ENCODE results near the gene ASRGL1. TPM values are rescaled to one million over a fixed set of nuclear protein-coding genes. Genes with fewer than 3 reads are reported as not detected.

Gene ASRGL1
- total and polyA plus RNA-seq, 2 donors (not counting 1 experiment from before 2014, with no cell fraction given) = 0.49 to 1.3 TPM

GRCh38 chr11:62401356-62401755, 64.1 kb downstream of the ASRGL1 start:
- H3K27me3 ChIP-seq (replicated peaks in 1 of 4; ENCODE audit: control extremely low read depth in 1 of 4, control insufficient read depth in 3 of 4, insufficient read depth in 4 of 4, low read length in 3 of 4) = peaks cover 0 to 8% (median 0%) of the 10 kb centered on the region in 4 experiments
- no peak overlapping the region for H3K4me3 ChIP-seq (ENCODE audit: control extremely low read depth in 1 of 5, extremely low read depth in 1 of 5, insufficient read depth in 1 of 5, low read depth in 2 of 5, low read length in 4 of 5)
- intact Hi-C loops (cut with micrococcal nuclease) = no loop called here
- H4K20me1 ChIP-seq (ENCODE audit: control insufficient read depth, insufficient read depth, low read length, poor library complexity, severe bottlenecking) = no peaks in the 10 kb centered on the region
- WGBS (ENCODE audit: insufficient coverage) = 100% methylated on average over 4 of the region's 5 CpGs
- no peak for ATAC-seq (ENCODE audit: low read depth)
- H3K4me3 Mint-ChIP-seq = no peak overlapping the region
- no peaks in the 10 kb centered on the region for H3K36me3 ChIP-seq (replicated peaks in 1 of 2; ENCODE audit: control extremely low read depth in 1 of 2, control insufficient read depth in 1 of 2, extremely low read depth in 1 of 2, insufficient read depth in 2 of 2, low read length in 1 of 2)
- H3K9me3 Mint-ChIP-seq (ENCODE audit: insufficient read depth) = no peaks in the 10 kb centered on the region
- CTCF ChIA-PET = interaction anchor here (1.0 to 1.3 kb wide), 2 partner anchors 11 to 23 kb away, joined by 3 to 4 read pairs; no protein-coding TSS in a partner anchor
- no peak overlapping the region for H3K27ac Mint-ChIP-seq
- POLR2A ChIA-PET = no interaction called here
- no peaks in the 10 kb centered on the region for H3K79me2 ChIP-seq (ENCODE audit: control insufficient read depth, insufficient read depth, low read length)
- peaks cover 9% of the 10 kb centered on the region for H3K4me1 Mint-ChIP-seq
- peak overlapping the region; percentile 66 for H3K4me2 ChIP-seq (replicated peaks; ENCODE audit: low read depth, low read length, poor library complexity, severe bottlenecking)
- DNase-seq = no peak
- no peak overlapping the region for H3K27ac ChIP-seq (ENCODE audit: low read length in 2 of 2)
- TF ChIP-seq EZH2 (IDR thresholded peaks at IDR 0.05; ENCODE audit: borderline replicate concordance, insufficient read depth, low read depth, low read length, poor library complexity, severe bottlenecking) (no peak), CTCF (IDR thresholded peaks at IDR 0.05) (no peak)
- H3K4me1 ChIP-seq (ENCODE audit: control insufficient read depth in 2 of 2, insufficient read depth in 2 of 2, low read length in 2 of 2) = peaks cover 9 to 11% of the 10 kb centered on the region in 2 donors
- H2AFZ ChIP-seq (ENCODE audit: insufficient read depth, low read depth, low read length, poor library complexity, severe bottlenecking) = peak overlapping the region; percentile 84
- no peak overlapping the region for H3K9ac ChIP-seq (ENCODE audit: low read length)
- no peaks in the 10 kb centered on the region for H3K9me3 ChIP-seq (ENCODE audit: control extremely low read depth in 1 of 3, control insufficient read depth in 2 of 3, insufficient read depth in 1 of 3, low read length in 2 of 3)
- peaks cover 18% of the 10 kb centered on the region for H3K27me3 Mint-ChIP-seq

GRCh38 chr11:62401811-62402210, 64.6 kb downstream of the ASRGL1 start:
- ChIA-PET POLR2A (interaction anchor here (0.5 kb wide), 1 partner anchor 475 kb away, joined by 3 read pairs; no protein-coding TSS in a partner anchor), CTCF (interaction anchor here (1.3 kb wide), 1 partner anchor 23 kb away, joined by 4 read pairs; no protein-coding TSS in a partner anchor)
- H3K27me3 Mint-ChIP-seq = peaks cover 18% of the 10 kb centered on the region
- TF ChIP-seq CTCF (IDR thresholded peaks at IDR 0.05) (no peak), EZH2 (IDR thresholded peaks at IDR 0.05; ENCODE audit: borderline replicate concordance, insufficient read depth, low read depth, low read length, poor library complexity, severe bottlenecking) (no peak)
- Histone ChIP-seq H3K9me3 (ENCODE audit: control extremely low read depth in 1 of 3, control insufficient read depth in 2 of 3, insufficient read depth in 1 of 3, low read length in 2 of 3) (no peaks in the 10 kb centered on the region), H3K4me3 (ENCODE audit: control extremely low read depth in 1 of 5, extremely low read depth in 1 of 5, insufficient read depth in 1 of 5, low read depth in 2 of 5, low read length in 4 of 5) (peak overlapping the region in 1 of 5 experiments; percentile 33), H3K4me2 (replicated peaks; ENCODE audit: low read depth, low read length, poor library complexity, severe bottlenecking) (peak overlapping the region; percentile 66), H3K36me3 (replicated peaks in 1 of 2; ENCODE audit: control extremely low read depth in 1 of 2, control insufficient read depth in 1 of 2, extremely low read depth in 1 of 2, insufficient read depth in 2 of 2, low read length in 1 of 2) (no peaks in the 10 kb centered on the region), H3K79me2 (ENCODE audit: control insufficient read depth, insufficient read depth, low read length) (no peaks in the 10 kb centered on the region), H3K27me3 (replicated peaks in 1 of 4; ENCODE audit: control extremely low read depth in 1 of 4, control insufficient read depth in 3 of 4, insufficient read depth in 4 of 4, low read length in 3 of 4) (peaks cover 0 to 8% (median 0%) of the 10 kb centered on the region in 4 experiments), H3K27ac (ENCODE audit: low read length in 2 of 2) (no peak overlapping the region), H3K4me1 (ENCODE audit: control insufficient read depth in 2 of 2, insufficient read depth in 2 of 2, low read length in 2 of 2) (peaks cover 9 to 11% of the 10 kb centered on the region in 2 donors), H4K20me1 (ENCODE audit: control insufficient read depth, insufficient read depth, low read length, poor library complexity, severe bottlenecking) (no peaks in the 10 kb centered on the region), H2AFZ (ENCODE audit: insufficient read depth, low read depth, low read length, poor library complexity, severe bottlenecking) (peak overlapping the region; percentile 84), H3K9ac (ENCODE audit: low read length) (no peak overlapping the region)
- no peak overlapping the region for H3K4me3 Mint-ChIP-seq
- ATAC-seq (ENCODE audit: low read depth) (no peak), DNase-seq (no peak)
- H3K4me1 Mint-ChIP-seq = peaks cover 9% of the 10 kb centered on the region
- WGBS (ENCODE audit: insufficient coverage) = 73% methylated on average over 7 of the region's 7 CpGs
- H3K9me3 Mint-ChIP-seq (ENCODE audit: insufficient read depth) = no peaks in the 10 kb centered on the region
- no peak overlapping the region for H3K27ac Mint-ChIP-seq
- intact Hi-C loops (cut with micrococcal nuclease) = no loop called here
